H9 (cell line): ENCODE data around the gene APRT. TPM values are rescaled to one million over a fixed set of nuclear protein-coding genes. Genes with fewer than 3 reads are reported as not detected.

Experiments
- DNase-seq: peaks from one replicate; pipeline ENCODE4 v3.0.0-alpha.2; 2017
- H2AFZ ChIP-seq: one replicate; pipeline ENCODE4 v1.6.1; 2013; ENCODE audit warnings: mild to moderate bottlenecking, low read length, control low read depth, moderate library complexity
- H2AK5ac ChIP-seq: 2 replicates; pipeline ENCODE4 v1.6.1; 2013; ENCODE audit warnings: low read length, control low read depth, mixed read lengths; ENCODE audit not compliant: insufficient read length
- H2BK120ac ChIP-seq: one replicate; pipeline ENCODE4 v1.6.1; 2013; ENCODE audit warnings: low read depth, mild to moderate bottlenecking, low read length, control low read depth, inconsistent platforms; ENCODE audit not compliant: poor library complexity, severe bottlenecking
- H2BK12ac ChIP-seq: 2 replicates; pipeline ENCODE4 v1.6.1; 2013; ENCODE audit warnings: low read length, control low read depth, mixed read lengths, low read depth; ENCODE audit not compliant: insufficient read length
- H2BK15ac ChIP-seq: 2 replicates; pipeline ENCODE4 v1.6.1; 2013; ENCODE audit warnings: low read depth, low read length, control low read depth
- H2BK20ac ChIP-seq: one replicate; pipeline ENCODE4 v1.6.1; 2013; ENCODE audit warnings: low read depth, mild to moderate bottlenecking, low read length, control low read depth, inconsistent platforms; ENCODE audit not compliant: poor library complexity, severe bottlenecking
- H2BK5ac ChIP-seq: 2 replicates; pipeline ENCODE4 v1.6.1; 2013; ENCODE audit warnings: low read length, control low read depth, mixed read lengths; ENCODE audit not compliant: insufficient read length
- H3K14ac ChIP-seq: 2 replicates; pipeline ENCODE4 v1.6.1; 2013; ENCODE audit warnings: low read length, control low read depth; ENCODE audit not compliant: insufficient read depth
- H3K18ac ChIP-seq: 2 replicates; pipeline ENCODE4 v1.6.1; 2013; ENCODE audit warnings: low read depth, mild to moderate bottlenecking, mixed read lengths, low read length, control low read depth; ENCODE audit not compliant: insufficient read length
- H3K23ac ChIP-seq: 2 replicates; pipeline ENCODE4 v1.6.1; 2013; ENCODE audit warnings: low read length, control low read depth, mixed read lengths, low read depth; ENCODE audit not compliant: insufficient read length
- H3K23me2 ChIP-seq: 2 replicates; pipeline ENCODE4 v1.6.1; 2013; ENCODE audit warnings: low read depth, mild to moderate bottlenecking, mixed read lengths, low read length, control low read depth; ENCODE audit not compliant: insufficient read length, poor library complexity, severe bottlenecking
- H3K27ac ChIP-seq: 2 replicates; pipeline ENCODE4 v1.5.1; 2013; ENCODE audit warnings: low read length, control low read depth, mixed read lengths, low read depth; ENCODE audit not compliant: insufficient read length
- H3K27me3 ChIP-seq: 2 replicates; pipeline ENCODE4 v1.6.1; 2013; ENCODE audit warnings: low read length, control low read depth, inconsistent platforms; ENCODE audit not compliant: insufficient read depth
- H3K4ac ChIP-seq: 2 replicates; pipeline ENCODE4 v1.6.1; 2013; ENCODE audit warnings: low read depth, mild to moderate bottlenecking, control low read depth, inconsistent platforms, low read length, moderate library complexity
- H3K4me1 ChIP-seq: 2 replicates; pipeline ENCODE4 v1.6.1; 2013; ENCODE audit warnings: low read length, control low read depth, inconsistent platforms; ENCODE audit not compliant: insufficient read depth
- H3K4me2 ChIP-seq: 2 replicates; pipeline ENCODE4 v1.6.1; 2013; ENCODE audit warnings: low read length, control low read depth, mixed read lengths; ENCODE audit not compliant: insufficient read length, insufficient read depth
- H3K56ac ChIP-seq: 2 replicates; pipeline ENCODE4 v1.6.1; 2013; ENCODE audit warnings: low read depth, mild to moderate bottlenecking, mixed read lengths, low read length, control low read depth; ENCODE audit not compliant: insufficient read length
- H3K79me1 ChIP-seq: 2 replicates; pipeline ENCODE4 v1.6.1; 2013; ENCODE audit warnings: low read depth, mild to moderate bottlenecking, moderate library complexity, low read length, control low read depth, inconsistent platforms; ENCODE audit not compliant: insufficient read depth, poor library complexity, severe bottlenecking
- H3K79me2 ChIP-seq: 2 replicates; pipeline ENCODE4 v1.6.1; 2013; ENCODE audit warnings: low read length, control low read depth, inconsistent platforms; ENCODE audit not compliant: insufficient read depth
- H3K9ac ChIP-seq: 2 replicates; pipeline ENCODE4 v1.6.1; 2013; ENCODE audit warnings: low read length, control low read depth, mixed read lengths; ENCODE audit not compliant: insufficient read length; ENCODE audit errors: extremely low read depth
- H3K9me3 ChIP-seq: one replicate; pipeline ENCODE4 v1.6.1; 2013; ENCODE audit warnings: low read depth, low read length, inconsistent platforms; ENCODE audit not compliant: control insufficient read depth
- H3T11ph ChIP-seq: one replicate; pipeline ENCODE4 v1.6.1; 2013; ENCODE audit warnings: mild to moderate bottlenecking, low read length, control low read depth, inconsistent platforms
- H4K20me1 ChIP-seq: one replicate; pipeline ENCODE4 v1.6.1; 2013; ENCODE audit not compliant: control insufficient read depth, insufficient read length, insufficient read depth
- H4K5ac ChIP-seq: 2 replicates; pipeline ENCODE4 v1.6.1; 2013; ENCODE audit warnings: low read depth, mild to moderate bottlenecking, mixed read lengths, low read length, control low read depth; ENCODE audit not compliant: insufficient read length
- H4K8ac ChIP-seq: replicated peaks from 2 replicates; pipeline ENCODE4 v1.6.1; 2013; ENCODE audit warnings: low read length, control low read depth, mixed read lengths, low read depth; ENCODE audit not compliant: insufficient read length
- H4K91ac ChIP-seq: 2 replicates; pipeline ENCODE4 v1.6.1; 2013; ENCODE audit warnings: low read depth, mild to moderate bottlenecking, moderate library complexity, mixed read lengths, low read length, control low read depth; ENCODE audit not compliant: insufficient read length
- H3K27ac Mint-ChIP-seq, 3 experiments: 2 replicates in 2 of 3; 3 replicates in 1 of 3; pipeline ENCODE4 v1.8.0; 2020 to 2021; ENCODE audit warnings: mixed read lengths in 3 of 3, mild to moderate bottlenecking in 1 of 3, moderate library complexity in 1 of 3
- H3K27me3 Mint-ChIP-seq: 2 replicates; pipeline ENCODE4 v1.8.0; 2021; ENCODE audit warnings: low read depth, mild to moderate bottlenecking, moderate library complexity, mixed read lengths
- H3K36me3 Mint-ChIP-seq, 3 experiments: 2 replicates in 2 of 3; 3 replicates in 1 of 3; pipeline ENCODE4 v1.8.0; 2020 to 2021; ENCODE audit warnings: low read depth in 3 of 3, mixed read lengths in 3 of 3; ENCODE audit not compliant: insufficient read depth in 1 of 3
- H3K4me1 Mint-ChIP-seq, 2 experiments: 2 replicates each; pipeline ENCODE4 v1.8.0; 2020; ENCODE audit warnings: mixed read lengths in 2 of 2
- H3K4me3 Mint-ChIP-seq, 2 experiments: 2 replicates in 1 of 2; 3 replicates in 1 of 2; pipeline ENCODE4 v1.8.0; 2020 to 2021; ENCODE audit warnings: mild to moderate bottlenecking in 2 of 2, mixed read lengths in 2 of 2, moderate library complexity in 1 of 2
- H3K9me3 Mint-ChIP-seq, 2 experiments: 2 replicates in 1 of 2; 3 replicates in 1 of 2; pipeline ENCODE4 v1.8.0; 2020; ENCODE audit warnings: mild to moderate bottlenecking in 2 of 2, mixed read lengths in 2 of 2, moderate library complexity in 1 of 2
- CTCF ChIP-seq: fragments of 200-600 bp; sonication (generic); conservative IDR thresholded peaks from 3 replicates; pipeline ENCODE4 v1.8.0; 2021; ENCODE audit warnings: antibody characterized with exemption, mild to moderate bottlenecking
- WGBS: extraction: QIAGEN DNeasy Blood & Tissue Kit; methylation state at CpG from one replicate; pipeline ENCODE4 v1.1.7; 2013; ENCODE audit warnings: missing lambda C conversion rate, low lambda C conversion rate, mixed read lengths; ENCODE audit not compliant: insufficient read length; ENCODE audit errors: extremely low coverage; 5-methylcytosine and 5-hydroxymethylcytosine counted together
- total RNA-seq: library from RNA; stranded (reverse); gene quantifications from 2 replicates; pipeline ENCODE4 v1.2.1, GENCODE V29; 2021

The APRT gene
- total RNA-seq, 1 experiment from 2014 or later, result 246 TPM

GRCh38 chr16:88825146-88825545 lies 13.4 kb upstream of the APRT start:
- Mint-ChIP-seq H3K4me3 (no peak overlapping the region), H3K27ac (no peak overlapping the region), H3K36me3 (peaks cover 1 to 8% (median 6%) of the 10 kb centered on the region in 3 experiments; a peak in 3 of 7 replicates), H3K27me3 (no peaks in the 10 kb centered on the region), H3K9me3 (no peaks in the 10 kb centered on the region), H3K4me1 (no peaks in the 10 kb centered on the region)
- H3K27ac ChIP-seq, result no peak overlapping the region
- no peak overlapping the region for H3K9ac ChIP-seq
- H2BK20ac ChIP-seq, result no peak overlapping the region
- no peak overlapping the region for H2BK5ac ChIP-seq
- H3K79me2 ChIP-seq, result no peaks in the 10 kb centered on the region
- no peak overlapping the region for H3K14ac ChIP-seq
- no peak for TF ChIP-seq CTCF
- no peak overlapping the region for H3K4ac ChIP-seq
- H2BK120ac ChIP-seq, result no peak overlapping the region
- H3K27me3 ChIP-seq, result no peaks in the 10 kb centered on the region
- no peak overlapping the region for H2BK12ac ChIP-seq
- H4K91ac ChIP-seq, result no peak overlapping the region
- H4K5ac ChIP-seq, result no peak overlapping the region
- H3K23me2 ChIP-seq, result no peaks in the 10 kb centered on the region
- H3K23ac ChIP-seq, result no peak overlapping the region
- no peak overlapping the region for H3K4me2 ChIP-seq
- no peak for DNase-seq
- no peaks in the 10 kb centered on the region for H3K4me1 ChIP-seq
- no peak overlapping the region for H3K18ac ChIP-seq
- H4K20me1 ChIP-seq, result no peaks in the 10 kb centered on the region
- H3K79me1 ChIP-seq, result no peaks in the 10 kb centered on the region
- H4K8ac ChIP-seq, result no peak overlapping the region
- H3K56ac ChIP-seq, result no peak overlapping the region
- no peak overlapping the region for H2AK5ac ChIP-seq
- H2BK15ac ChIP-seq, result no peak overlapping the region
- H3T11ph ChIP-seq, result no peak overlapping the region
- H3K9me3 ChIP-seq, result no peaks in the 10 kb centered on the region
- H2AFZ ChIP-seq, result no peak overlapping the region
- WGBS, result no CpG with 5 or more reads among the region's 12 CpGs
